H4 (cell line): ENCODE results near the gene RASSF6. TPM values are rescaled to one million over a fixed set of nuclear protein-coding genes. Genes with fewer than 3 reads are reported as not detected.
A peak's percentile ranks its signal among the peaks of the same experiment; 100 is the strongest.
"Not testable (repeated sequence)": the region's sequence is repeated elsewhere in the genome, so short reads cannot be mapped to it uniquely, and the experiment has no call there.

Source experiments
- DNase-seq: peaks from one replicate; pipeline ENCODE4 v3.0.0-alpha.2; 2015; ENCODE audit warnings: low spot score
- total RNA-seq: library from RNA; depleted of rRNA; stranded (reverse); fragments of >200 nt; shearing (Covaris generic); gene quantifications from 2 replicates; pipeline ENCODE4 v1.2.3, GENCODE V29; 2014; rRNA removed

Gene RASSF6
- total RNA-seq = 0.08 TPM in 1 of 2 replicates, not detected in the other

- DNase-seq = no peak
These were observed at the start of gene RASSF6 for GRCh38 chr4:73620115-73620792. RASSF6 (minus strand) TSS chr4:73620436; CDS start chr4:73611795, 8,641 bp downstream.

- DNase-seq = no peak
These were observed 49.4 kb upstream of the RASSF6 start for GRCh38 chr4:73669410-73670183.

- DNase-seq = no peak
These were observed 48.6 kb upstream of the RASSF6 start for GRCh38 chr4:73668782-73669201.

GRCh38 chr4:73665924-73666323 is 45.7 kb upstream of the RASSF6 start:
- not testable (repeated sequence) for DNase-seq

GRCh38 chr4:73664470-73664869 is 44.2 kb upstream of the RASSF6 start:
- DNase-seq = no peak

GRCh38 chr4:73663576-73663975 is 43.3 kb upstream of the RASSF6 start:
- no peak for DNase-seq

GRCh38 chr4:73662709-73663546 is 42.7 kb upstream of the RASSF6 start:
- peak; percentile 69 for DNase-seq

- peak; percentile 94 for DNase-seq
These were observed 41.4 kb upstream of the RASSF6 start for GRCh38 chr4:73661646-73662119.

GRCh38 chr4:73660808-73661207 is 40.6 kb upstream of the RASSF6 start:
- no peak for DNase-seq

GRCh38 chr4:73653695-73654106 is 33.5 kb upstream of the RASSF6 start:
- DNase-seq = peak; percentile 54

- no peak for DNase-seq
These were observed 30.0 kb upstream of the RASSF6 start for GRCh38 chr4:73650250-73650649.

- DNase-seq = no peak
These were observed 28.2 kb upstream of the RASSF6 start for GRCh38 chr4:73648478-73648877.

GRCh38 chr4:73646117-73646516 is 25.9 kb upstream of the RASSF6 start:
- no peak for DNase-seq

GRCh38 chr4:73631565-73632226 is 11.5 kb upstream of the RASSF6 start:
- no peak for DNase-seq

- DNase-seq = not testable (repeated sequence)
These were observed 8.6 kb upstream of the RASSF6 start for GRCh38 chr4:73628834-73629233.

GRCh38 chr4:73621357-73621756 is 1.1 kb upstream of the RASSF6 start:
- DNase-seq = no peak

- DNase-seq = no peak
These were observed 890 bp downstream of the RASSF6 start for GRCh38 chr4:73619346-73619745.

- no peak for DNase-seq
These were observed 3.0 kb downstream of the RASSF6 start for GRCh38 chr4:73617256-73617655.

- DNase-seq = no peak
These were observed 4.6 kb downstream of the RASSF6 start for GRCh38 chr4:73615613-73616012.

- no peak for DNase-seq
These were observed 5.8 kb downstream of the RASSF6 start for GRCh38 chr4:73614311-73614867.

GRCh38 chr4:73613130-73613529 is 7.1 kb downstream of the RASSF6 start:
- no peak for DNase-seq
